ENCODE results near the gene KCNN4.
"Not testable (repeated sequence)": the region's sequence is repeated elsewhere in the genome, so short reads cannot be mapped to it uniquely, and the experiment has no call there.

The KCNN4 gene

DNA sequence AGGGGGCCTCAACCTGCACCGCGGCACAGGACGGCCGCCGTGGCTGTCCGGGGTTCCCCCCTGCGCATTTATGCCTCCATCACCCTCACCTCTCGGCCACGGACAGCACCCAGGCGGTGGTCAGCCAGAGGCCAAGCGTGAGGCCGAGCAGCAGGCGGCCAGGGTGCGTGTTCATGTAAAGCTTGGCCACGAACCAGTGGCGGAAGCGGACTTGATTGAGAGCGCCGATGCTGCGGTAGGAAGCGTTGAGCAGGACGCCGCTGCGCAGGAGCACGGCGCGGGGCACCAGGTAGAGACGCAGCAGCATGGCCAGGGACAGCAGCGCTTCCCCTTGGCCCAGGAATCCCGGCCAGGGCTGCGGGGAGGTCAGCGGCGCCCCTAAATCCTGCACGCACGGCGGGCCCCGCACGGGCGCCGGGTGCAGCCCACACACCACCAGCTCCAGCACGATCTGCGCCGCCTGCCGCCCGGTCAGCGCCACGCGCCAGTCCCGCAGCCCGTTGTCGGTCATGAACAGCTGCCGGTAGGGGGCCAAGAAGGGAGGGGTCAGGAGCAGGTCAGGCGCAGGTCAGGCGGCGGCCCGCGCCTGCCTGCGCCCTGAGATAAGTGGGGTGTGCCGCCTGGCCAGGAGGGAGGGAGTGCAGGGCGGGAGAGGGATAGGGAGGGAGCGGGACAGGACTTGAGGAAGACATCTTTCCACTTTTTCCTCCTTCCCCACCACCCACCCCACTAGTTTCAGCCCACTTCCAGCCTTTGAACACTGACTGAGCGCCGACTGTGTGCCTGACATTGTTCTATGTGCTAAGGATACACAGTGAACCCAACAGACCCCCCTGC, 6.5 kb downstream of the KCNN4 start:
- no peak for DNase-seq

- DNase-seq = no peak
Observed at GRCh38 chr19:43773725-43774102, 7.1 kb downstream of the KCNN4 start.

- DNase-seq = no peak
Observed at GRCh38 chr19:43769256-43769655, 11.5 kb downstream of the KCNN4 start.

- DNase-seq = no peak
Observed at GRCh38 chr19:43768273-43769050, 12.3 kb downstream of the KCNN4 start.

DNA sequence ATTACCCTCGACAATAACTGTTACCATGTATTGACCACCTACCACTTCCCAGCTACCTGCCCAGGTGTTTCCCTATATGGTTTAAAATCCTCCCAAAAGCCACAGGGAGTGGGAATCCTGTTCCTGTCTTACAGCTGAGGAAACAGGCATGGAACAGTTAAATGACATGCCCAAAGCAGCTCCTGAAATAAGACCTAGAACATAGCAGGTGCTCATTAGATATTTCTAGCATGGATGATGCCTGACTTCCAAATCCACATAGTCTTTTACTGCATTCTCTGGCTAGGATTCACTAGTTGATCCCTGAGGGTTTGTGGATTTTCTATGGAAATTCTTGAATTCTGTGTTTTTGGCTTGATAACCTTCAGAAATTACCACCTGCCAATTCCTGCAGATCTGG, 13.0 kb downstream of the KCNN4 start:
- no peak for DNase-seq

- DNase-seq = no peak
Observed at GRCh38 chr19:43767316-43767715, 13.5 kb downstream of the KCNN4 start.

DNA sequence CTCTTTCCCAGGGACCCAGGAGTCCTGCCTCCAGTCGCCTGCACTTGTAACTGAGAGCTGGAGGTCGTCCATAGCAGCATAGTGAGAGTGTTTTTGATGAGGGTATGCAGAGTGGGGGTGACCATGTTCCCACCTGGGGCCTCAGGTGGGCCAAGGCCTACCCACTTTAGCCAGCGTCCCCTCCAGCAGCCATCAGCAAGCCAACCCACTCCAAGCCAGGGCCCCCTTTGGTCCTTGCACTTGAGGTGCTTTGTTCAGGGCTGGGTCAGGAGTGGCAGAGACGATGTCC, 14.1 kb downstream of the KCNN4 start:
- no peak for DNase-seq

GRCh38 chr19:43765109-43765876, 15.5 kb downstream of the KCNN4 start:
- DNase-seq = no peak

DNA sequence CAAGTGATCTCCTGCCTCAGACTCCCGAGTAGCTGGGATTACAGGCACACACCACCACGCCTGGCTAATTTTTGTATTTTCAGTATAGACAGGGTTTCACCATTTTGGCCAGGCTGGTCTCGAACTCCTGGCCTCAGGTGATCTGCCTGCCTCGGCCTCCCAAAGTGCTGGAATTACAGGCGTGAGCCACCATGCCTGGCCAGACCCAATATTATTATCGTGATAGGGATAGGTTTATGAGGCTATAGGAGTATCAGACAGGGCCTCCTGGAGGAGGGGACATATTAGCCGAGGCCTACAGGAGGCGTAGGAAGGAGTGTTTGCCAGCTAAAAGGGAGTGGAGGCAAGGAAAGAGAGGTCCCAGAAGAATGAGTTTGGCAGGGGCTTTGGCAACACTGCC, 16.1 kb downstream of the KCNN4 start:
- not testable (repeated sequence) for DNase-seq

GRCh38 chr19:43763473-43763939, 17.3 kb downstream of the KCNN4 start:
- no peak for DNase-seq

DNA sequence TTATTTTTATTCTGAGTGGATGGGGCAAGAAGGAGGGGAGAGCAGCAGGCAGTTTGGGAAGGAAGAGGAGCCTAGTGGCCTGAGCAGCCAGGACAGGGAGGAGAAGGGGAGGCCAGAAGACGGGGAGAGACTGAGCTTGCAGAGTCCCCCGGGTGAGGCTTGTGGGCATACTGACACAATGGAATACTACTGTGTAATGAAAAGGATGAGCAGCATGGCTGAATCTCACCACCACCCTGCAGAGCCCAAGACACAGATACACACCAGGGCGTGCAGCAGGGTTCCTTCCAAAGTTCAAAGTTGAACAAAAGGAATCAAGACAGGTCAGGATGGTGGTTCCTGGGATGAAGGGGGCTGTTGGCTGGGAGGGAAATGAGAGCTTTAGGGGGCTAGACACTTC, 18.0 kb downstream of the KCNN4 start:
- DNase-seq = no peak

DNA sequence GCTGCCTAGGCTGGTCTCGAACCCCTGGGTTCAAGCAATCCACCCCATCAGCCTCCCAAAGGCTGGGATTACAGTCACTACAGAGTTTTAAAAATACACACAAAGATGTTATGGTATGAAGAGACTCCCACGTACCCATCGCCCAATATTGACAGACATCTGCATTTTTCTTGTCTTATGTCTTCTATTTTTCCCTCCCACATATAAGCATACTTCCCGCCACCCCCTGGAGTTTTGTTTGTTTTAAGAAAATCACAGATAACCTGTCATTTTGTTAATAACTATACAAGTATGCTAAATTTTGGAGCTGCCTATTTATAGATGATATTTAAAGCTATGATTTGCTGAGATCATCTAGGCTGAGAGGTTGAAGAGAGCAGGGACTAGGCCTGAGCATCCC, 19.8 kb downstream of the KCNN4 start:
- no peak for DNase-seq

DNA sequence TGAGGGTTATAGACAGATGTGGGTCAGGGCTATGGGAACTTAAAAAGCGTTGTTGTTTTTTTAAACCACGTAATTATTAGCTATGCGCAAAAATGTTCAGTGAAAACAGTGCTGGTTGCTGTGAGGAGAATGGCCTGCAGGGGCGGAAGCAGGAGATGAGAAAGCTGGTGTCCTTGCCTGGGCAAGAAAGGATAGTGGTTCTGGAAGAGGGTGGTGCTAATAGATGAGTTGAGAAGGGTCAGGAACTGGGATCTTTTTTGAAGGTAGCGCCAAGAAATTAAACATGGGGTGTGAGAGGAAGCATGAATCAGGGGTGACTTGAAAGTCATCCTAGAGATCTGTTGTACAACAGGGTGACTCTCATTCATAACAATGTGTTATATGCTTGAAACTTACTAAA, 21.3 kb downstream of the KCNN4 start:
- DNase-seq = no peak

DNA sequence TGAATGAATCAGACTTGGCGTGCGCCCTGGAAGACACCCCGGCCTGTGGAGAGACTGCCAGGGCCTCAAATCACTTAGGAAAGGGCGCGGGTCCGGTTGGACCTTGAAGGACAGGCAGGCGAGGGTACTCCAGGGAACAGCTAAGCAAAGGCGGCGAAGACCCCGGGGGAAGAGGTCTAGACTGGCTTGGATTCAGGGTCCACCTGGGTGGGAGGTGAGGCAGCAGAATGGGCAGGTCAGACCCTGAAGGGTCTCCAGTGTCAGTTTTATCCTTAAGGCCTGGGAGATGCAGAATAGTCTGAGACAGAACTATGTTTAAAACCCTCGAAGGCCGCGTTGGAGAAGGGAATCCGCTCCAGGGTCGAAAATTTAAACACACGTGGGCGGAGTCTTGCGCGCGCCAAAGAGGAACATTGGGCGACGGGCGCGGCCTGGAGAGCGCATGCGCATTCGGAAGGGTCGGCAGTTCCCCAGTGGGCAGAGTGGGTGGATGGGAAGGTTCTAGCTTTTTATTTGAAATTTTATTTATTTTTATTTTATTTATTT, 25.4 kb downstream of the KCNN4 start:
- DNase-seq = no peak

- DNase-seq = peak; percentile 97
Observed at GRCh38 chr19:43754503-43755255, 26.1 kb downstream of the KCNN4 start, which contains the start of gene SMG9. Gene SMG9 (minus strand): TSS chr19:43754962. CDS start chr19:43750741, 4,221 bp downstream.

- DNase-seq = no peak
Observed at GRCh38 chr19:43754253-43754502, 26.6 kb downstream of the KCNN4 start.

DNA sequence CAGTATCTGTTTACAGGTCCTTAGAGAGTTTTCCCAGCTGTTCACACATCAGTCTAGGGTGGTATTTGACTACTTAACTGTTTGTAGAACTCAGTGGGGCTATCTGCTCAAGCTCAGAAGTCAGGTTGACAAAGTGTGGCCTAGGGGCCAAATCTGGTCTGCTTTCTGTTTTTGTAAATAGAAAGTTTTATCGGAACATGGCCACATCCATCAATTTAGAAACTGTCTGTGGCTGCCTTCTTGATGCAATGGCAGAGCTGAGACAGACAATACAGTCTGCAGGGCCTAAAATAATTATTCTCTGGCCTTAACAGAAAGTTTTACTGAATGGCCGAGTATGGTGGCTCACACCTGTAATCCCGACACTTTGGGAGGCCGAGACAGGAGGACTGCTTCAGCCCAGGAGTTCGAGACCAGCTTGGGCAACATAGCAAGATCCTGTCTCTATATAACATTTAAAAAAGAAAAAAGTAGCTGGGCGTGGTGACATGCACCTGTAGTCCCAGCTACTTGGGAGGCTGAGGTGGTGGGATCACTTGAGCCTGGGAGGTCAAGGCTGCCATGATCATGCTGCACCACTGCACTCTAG, 28.4 kb downstream of the KCNN4 start:
- no peak for DNase-seq

- no peak for DNase-seq
Observed at GRCh38 chr19:43751466-43752220, 29.1 kb downstream of the KCNN4 start.

DNA sequence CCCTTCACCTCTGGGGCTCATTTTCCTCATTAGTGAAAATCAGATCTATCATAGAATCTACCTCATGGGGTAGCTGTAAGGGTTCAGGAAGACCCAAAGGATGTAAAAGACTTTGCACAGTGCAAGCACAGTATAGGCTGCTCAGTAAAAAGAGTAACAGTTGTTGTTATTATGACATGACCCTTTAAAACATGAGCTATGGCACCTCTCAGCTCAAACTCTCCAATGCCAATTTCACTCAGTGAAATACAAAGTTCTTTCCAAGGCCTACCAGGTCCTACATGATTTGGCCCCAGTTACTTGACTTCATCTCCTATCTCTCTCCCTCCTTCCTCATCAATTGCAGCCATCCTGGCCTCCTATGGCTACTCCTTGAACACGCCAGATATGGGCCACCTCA, 30.9 kb downstream of the KCNN4 start:
- DNase-seq = no peak

DNA sequence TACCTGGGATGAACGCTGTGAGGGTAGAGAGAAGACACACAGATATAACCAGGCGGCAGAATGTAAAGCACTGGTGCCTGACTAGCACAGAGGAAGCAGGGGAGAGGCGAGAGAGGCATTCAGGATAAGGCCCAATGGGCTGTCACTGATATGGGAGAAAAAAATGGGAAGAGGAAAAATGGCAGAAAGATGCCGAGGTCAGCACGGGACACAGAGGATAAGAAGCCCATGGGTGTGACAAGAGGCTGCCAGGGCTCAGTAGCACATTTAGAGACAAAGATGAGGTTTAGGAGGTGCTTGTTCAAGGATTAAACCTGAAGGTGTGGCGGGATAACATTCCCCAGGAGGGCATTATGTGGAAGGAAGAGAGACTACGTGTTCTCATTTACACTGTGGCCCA, 31.6 kb downstream of the KCNN4 start:
- no peak for DNase-seq

- no peak for DNase-seq
Observed at GRCh38 chr19:43748685-43749084, 32.1 kb downstream of the KCNN4 start.

DNA sequence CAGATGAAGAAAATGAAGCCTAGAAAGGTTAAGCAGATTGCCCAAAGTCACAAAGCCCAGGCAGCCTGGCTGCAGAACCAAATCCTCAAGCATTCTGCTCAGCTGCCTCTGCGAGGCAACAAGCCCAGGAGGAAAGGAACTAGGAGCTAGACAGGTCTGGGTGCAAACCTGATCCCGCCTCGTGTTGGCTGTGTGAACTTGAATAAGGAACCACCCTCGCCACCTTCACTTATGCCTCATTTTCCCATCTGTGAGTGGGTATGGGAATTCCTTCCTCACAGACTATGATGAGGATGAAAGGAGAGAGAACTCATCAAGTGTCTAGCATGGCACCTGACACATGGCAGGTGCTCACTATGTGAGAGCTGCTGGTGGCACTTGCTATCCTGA, 32.6 kb downstream of the KCNN4 start:
- no peak for DNase-seq

All from cortex of kidney (tissue), 1 donor.